ENCODE results near the gene SUMF2.
"Not testable (repeated sequence)": the region's sequence is repeated elsewhere in the genome, so short reads cannot be mapped to it uniquely, and the experiment has no call there.

GRCh38 chr7:56104138-56104537 lies 40.1 kb downstream of the SUMF2 start:
- TF ChIP-seq, protein P1, sequence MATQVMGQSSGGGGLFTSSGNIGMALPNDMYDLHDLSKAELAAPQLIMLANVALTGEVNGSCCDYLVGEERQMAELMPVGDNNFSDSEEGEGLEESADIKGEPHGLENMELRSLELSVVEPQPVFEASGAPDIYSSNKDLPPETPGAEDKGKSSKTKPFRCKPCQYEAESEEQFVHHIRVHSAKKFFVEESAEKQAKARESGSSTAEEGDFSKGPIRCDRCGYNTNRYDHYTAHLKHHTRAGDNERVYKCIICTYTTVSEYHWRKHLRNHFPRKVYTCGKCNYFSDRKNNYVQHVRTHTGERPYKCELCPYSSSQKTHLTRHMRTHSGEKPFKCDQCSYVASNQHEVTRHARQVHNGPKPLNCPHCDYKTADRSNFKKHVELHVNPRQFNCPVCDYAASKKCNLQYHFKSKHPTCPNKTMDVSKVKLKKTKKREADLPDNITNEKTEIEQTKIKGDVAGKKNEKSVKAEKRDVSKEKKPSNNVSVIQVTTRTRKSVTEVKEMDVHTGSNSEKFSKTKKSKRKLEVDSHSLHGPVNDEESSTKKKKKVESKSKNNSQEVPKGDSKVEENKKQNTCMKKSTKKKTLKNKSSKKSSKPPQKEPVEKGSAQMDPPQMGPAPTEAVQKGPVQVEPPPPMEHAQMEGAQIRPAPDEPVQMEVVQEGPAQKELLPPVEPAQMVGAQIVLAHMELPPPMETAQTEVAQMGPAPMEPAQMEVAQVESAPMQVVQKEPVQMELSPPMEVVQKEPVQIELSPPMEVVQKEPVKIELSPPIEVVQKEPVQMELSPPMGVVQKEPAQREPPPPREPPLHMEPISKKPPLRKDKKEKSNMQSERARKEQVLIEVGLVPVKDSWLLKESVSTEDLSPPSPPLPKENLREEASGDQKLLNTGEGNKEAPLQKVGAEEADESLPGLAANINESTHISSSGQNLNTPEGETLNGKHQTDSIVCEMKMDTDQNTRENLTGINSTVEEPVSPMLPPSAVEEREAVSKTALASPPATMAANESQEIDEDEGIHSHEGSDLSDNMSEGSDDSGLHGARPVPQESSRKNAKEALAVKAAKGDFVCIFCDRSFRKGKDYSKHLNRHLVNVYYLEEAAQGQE (IDR thresholded peaks at IDR 0.05; ENCODE audit: low read depth) = not testable (repeated sequence)
- not testable (repeated sequence) for TF ChIP-seq ZBTB33 (IDR thresholded peaks at IDR 0.05; ENCODE audit: extremely low read depth, insufficient replicate concordance, low read length); POLR2AphosphoS5 (IDR thresholded peaks at IDR 0.05; ENCODE audit: low read depth, low read length); CTCF (IDR thresholded peaks at IDR 0.05 in 2 of 3, conservative IDR thresholded peaks at IDR 0.05 in 1 of 3; ENCODE audit: borderline replicate concordance in 1 of 3, insufficient read depth in 1 of 3, low read depth in 2 of 3, low read length in 2 of 3); EZH2 (IDR thresholded peaks at IDR 0.05); POLR2A (IDR thresholded peaks at IDR 0.05; ENCODE audit: borderline replicate concordance, extremely low read depth, insufficient read depth, insufficient read length)
